Left hindlimb (tissue), 1 donor: ENCODE data around the gene MYL7.

Source experiments
- DNase-seq: peaks from one replicate; pipeline ENCODE4 v3.0.0-alpha.2; 2018

Gene MYL7

DNA sequence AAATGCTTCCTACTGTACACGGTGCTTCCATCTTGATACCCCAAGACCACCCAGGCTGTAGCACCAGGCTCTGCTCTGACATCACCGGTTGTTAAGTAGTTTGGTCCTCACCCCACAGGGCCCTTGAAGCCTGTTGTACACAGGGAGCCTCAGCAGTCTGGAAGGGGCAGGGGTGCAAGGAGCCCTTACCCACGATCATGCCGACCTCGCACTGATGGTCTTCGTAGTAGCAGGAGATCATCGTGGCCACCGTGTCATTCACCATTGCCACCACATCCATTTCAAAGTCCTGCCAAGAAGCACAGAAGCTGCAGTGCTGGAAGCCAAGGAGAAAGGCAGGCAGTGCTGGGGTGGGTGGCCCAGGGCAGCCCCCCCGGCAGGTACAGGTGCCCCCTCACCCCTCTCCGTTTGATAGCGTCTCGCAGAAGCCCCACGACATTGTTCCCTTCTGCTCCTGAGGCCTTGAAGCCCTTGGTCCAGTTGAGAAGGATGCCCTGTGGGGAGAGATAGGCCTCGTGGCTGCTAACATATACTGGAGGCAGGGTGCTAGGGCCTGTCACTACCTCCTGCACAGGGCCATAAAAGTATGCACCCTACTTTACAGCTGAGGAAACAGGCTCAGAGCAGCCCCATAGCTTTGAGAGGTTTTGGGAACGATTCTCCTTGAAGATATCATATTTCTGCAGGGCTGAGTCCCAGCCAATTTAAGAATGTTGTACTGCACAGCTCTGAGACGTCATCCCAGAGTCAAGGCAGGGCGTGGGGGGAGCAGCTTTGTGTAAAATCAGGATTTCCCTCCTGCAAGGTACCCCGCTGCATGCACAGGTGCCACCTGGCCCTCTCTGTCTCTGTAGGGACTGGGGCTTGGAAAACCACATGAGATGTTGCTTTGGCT lies 8.7 kb upstream of the MYL7 start:
- DNase-seq, result no peak

DNA sequence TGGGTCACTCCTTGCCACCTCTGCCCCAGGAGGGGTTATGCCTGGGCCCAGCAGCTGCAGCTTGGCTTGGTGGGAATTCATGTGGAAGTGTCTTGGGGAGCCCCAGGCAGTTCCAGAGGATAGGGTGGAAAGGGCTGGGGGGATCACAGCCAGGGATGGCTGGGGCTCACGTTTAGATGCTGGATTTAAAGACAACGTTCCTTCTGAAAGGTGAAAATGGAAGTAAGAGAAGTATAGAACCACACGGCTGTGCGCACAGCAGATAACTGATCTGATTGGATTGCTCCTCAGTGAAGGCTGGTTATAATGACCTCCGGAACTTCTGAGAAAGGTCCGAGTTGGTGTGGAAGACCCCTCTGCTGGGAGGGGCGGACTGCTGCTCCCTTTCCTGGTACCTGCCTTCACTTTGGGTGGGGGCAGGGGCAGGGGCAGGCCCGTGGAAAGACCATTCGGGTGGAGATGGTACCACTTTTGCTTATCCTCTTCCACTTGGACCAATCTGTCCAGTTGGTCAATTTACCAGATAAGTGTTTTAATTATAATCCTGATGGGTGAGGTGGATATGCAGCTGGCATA lies 7.9 kb upstream of the MYL7 start:
- no peak for DNase-seq

DNA sequence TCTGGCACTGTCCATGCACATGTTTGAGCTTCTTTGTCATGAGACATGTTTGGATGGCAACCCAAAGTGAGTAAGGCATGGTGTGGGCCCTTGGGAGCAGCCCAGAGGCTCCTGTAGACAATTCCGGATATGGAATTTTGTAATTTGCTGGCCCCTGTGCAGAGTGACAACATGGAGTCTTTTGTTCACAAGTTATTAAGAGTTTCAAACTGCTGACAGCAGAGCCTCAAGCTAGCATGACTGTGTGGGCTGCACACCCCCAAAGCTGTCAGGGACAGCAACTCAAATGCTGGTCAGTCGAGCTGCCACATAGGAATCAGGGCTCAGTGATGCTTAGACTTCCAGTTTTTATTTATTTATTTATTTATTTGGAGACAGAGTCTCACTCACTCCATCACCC lies 7.0 kb upstream of the MYL7 start:
- no peak for DNase-seq

DNA sequence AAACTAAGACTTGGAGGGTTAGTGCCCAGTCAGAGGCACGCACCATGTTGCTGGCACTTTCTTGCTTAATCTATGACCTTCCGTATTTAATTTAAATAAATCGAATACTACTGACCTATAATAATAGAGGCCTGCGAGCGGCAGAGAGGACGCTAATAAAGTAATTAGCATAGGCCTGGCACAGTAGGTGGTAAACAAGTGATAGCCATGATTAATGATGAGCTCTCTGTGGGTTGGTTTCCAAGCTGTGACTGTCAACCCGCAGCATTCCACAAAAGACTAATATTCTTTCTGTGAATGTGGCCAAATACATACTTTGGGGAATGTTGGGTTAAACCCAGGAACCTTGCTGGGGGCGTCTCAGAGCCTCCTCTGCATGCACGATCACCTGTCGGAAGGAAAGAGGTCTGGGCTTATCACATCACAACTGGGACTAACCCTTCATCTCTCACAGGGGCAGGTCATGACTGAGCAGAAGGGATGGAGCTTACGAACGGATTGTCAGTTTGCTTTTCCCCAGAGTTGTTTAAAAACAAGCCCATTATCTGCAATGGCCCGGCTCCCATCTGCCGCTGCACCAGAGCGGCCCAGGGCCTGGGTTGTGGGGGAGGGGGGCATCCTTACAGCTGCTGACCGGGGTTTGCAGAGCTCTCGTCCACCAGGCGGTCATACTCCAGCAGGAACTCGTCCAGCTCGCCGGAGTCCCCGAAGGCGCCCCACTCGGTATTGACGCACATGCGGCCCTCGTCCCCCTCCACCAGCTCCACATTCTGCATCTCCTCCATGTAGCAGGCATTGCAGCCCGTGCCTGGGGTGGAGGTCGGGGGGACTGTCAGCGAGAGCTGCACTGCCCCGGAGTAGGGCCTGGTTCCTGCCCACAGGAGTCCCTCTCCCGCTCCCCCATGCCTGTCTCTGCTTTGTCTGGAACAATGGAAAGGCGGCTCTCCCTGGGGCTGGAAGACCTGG lies 6.2 kb upstream of the MYL7 start:
- DNase-seq, result peak; percentile 61

DNA sequence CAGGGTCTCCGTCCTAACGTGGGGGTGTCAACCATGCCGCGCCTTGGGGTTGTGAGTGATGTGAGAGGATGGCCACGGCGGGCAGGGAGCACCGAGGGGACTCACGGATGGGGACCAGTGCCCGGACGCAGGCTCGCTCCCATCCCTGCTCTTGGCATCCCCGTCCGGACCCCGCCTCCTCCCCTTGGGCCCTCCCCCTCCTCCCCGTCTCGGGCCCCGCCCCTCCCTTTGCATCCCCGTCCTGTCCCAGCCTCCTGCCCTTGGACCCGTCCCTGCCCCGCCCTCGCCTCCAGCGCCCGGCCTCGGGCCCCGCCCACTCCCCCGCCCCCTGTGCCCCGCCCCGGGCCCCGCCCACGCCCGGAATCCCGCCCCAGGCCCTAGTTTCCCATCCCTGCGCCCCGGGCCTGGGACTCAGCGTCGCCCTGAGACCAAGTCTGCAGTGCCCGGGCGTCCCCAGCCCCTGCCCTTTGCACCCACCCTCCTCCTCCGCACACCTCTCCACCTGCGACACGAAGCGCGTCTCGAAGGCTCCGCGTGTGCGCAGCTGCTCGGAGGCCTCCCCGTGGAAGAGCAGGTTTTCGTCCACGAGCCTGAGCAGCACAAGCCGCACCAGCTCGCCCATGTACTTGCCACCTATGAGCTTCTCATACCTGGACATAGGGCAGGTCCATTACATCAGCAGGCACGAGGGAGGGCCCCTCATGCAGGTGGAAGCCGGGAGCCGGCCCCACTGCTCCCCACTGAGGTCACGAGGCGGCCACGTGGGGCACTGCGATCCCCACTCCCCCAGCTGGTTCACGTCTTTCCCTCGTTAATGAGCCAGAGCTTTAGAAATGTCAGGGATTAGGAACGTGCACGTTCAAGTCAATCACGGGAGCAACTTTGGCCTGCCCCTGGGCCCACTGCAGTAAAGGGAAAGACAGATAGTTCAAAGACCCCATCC lies 5.1 kb upstream of the MYL7 start:
- peak; percentile 82 for DNase-seq

DNA sequence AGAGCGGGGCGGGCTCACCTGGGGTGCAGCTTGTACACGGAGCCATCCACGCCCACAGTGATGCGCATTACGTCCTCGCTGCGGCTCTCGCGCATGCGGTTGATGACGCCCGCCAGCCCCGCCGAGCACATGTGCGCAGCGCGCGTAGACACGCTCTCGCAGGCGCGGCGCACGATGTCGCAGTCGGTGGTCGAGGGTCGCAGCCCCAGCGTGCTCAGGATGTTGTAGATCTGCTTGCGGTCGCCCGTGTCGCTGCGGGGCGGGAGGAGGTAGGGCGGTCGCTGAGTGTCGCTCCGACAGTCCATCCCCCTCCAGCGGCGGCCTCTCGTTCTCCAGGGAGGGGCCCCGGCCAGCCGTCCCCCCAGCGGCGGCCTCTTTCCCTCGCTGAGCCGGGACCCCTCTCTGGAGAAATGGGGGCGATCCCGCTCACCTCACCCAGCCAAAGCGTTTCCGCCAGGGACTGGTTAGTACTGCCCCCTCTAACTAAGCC lies 4.4 kb upstream of the MYL7 start:
- peak; percentile 43 for DNase-seq

DNA sequence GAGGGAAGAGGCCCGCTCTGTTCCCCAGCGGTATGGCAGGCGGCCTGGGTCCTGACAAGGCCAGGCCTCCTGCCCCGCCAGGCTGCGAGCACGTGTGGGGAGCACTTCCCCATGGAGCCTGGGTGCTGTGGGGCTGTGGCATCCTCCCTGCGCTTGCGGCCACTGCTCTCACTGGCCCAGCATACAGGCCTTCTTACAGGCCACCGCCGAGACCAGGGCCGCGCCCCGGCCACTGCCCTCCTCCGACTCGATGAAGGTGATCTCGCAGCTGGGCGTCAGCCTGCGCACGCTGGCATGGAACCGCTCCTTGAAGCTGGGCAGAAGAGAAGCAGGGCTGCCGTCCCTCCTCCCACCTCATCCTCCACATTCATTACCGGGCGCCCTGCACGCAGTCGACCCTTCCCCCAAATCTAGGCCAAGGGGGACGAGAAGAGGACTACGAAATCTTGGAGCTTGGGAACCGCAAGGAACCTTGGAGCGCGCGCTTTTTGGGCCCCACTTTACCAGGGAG lies 3.9 kb upstream of the MYL7 start:
- no peak for DNase-seq

DNA sequence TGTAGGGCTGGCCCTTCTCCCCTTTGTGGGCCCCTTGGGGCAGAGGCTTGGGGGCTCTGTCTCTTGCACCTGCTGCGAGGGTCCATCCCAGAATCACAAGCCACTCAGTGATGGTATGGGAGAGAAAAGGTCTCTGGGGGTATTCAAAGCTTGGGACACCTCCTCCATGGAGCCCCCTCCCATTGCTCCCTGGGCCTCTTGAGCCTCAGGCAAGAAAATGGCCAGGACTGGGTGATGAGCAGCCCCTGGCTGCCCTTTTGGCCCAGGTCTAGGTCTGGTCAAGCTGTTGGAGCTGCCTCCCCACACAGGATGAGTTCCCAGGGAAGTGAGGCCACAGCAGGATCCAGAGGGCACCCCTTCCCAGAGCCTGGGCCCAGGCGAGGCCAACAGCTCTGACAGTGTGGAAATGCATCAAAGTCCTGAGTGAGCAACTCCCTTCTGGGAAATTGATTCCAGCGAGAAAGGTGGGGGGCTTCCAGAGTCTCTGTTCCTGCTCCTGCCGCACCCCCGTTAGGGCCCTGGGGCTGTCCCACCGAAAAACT lies 3.4 kb upstream of the MYL7 start:
- no peak for DNase-seq

DNA sequence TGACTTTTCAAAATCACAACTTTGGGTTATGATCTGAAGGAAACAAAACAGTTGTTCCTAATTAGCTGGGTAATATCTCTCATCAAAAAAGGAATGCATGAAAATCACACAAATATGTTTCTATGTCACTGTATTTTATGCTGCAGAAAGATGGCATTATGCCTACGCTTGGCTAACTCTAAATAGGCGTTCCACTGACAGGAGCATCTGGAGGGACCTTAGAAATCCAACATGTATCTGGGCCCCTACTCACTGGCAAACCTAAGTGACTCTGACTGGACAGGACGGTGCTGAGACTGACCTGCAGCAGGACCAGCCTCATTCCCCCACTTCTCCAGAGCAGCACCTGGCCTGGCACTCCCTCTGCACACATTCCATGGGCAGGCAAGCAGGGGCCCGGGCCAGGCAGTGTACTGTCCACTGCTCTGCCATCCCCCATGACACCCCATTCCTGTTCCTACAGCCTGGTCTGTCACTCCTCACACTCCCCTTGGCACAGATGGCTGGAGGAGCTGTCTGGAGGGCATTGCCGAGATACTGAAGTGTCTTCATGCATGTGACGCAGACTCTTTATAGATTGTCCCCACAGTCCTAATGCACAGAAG lies 2.6 kb upstream of the MYL7 start:
- peak; percentile 29 for DNase-seq

DNA sequence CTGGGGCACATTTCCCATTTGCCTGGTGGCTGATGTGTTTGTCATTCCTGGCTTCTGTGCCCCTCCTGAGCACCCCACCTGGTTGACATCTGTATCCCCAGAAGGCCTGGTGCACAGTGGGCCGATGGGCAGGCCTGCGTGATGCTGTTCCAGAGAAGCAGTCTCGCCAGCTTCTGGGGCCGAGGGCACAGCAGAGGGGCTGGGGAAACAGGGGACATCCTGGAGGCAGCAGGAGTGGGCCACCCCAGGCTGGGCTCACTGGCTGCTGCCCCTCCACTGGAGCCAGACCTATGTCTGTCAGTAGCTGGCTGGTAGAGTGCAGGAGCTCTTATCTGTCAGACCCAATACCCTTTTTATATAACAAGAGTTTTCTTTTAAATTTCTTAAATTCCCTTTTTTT lies 896 bp upstream of the MYL7 start:
- DNase-seq, result peak; percentile 13

DNA sequence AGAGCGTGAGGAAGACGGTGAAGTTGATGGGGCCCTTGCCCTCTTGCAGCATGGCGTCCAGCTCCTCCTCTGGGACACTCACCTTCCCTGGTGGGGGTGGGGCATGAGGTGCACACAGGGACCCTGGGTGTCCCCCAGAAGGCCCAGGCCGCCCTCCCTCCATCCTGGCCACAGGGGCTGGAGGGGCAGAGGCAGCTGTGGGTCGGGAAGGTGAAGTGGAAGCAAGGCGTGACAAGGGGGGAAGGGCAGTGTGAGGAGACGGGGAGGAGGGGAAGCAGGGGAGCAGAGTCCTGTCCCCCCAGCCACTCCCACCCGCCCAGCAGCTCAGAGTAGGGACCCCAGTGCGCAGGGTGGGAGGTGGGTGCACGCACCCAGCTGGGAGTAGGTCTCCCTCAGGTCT lies 791 bp downstream of the MYL7 start:
- peak; percentile 16 for DNase-seq

DNA sequence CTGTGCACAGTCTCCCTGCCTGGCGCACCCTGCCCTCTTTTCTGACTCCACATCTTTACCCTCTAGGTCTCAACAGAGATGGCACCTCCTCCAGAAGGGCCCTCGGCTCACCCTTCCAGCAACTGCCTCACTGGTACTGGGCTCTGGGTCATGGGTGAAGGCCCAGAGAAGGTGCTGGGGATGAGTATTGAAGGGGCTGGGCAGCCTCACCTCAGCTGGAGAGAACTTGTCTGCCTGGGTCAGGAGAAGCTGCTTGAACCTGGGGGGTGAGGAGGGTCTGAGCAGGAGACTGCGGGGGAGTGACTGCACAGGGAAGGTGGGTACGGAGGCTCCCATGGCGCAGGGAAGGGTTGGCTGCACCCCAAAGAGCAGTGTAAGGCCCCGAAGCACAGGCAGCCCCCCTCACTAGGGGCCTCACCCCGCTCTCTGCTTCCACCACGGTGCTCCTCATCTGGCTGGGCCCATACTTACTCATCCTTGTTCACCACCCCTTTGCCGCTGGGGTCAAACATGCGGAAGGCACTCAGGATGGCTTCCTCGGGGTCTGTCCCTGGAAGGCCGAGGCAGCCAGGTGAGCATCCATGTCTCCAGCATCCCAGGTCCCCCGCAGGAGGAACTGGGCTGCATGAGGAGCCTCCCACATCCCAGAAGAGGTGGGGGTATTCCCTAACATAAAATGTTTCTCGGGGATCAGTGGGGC lies 1.7 kb downstream of the MYL7 start:
- DNase-seq, result no peak

DNA sequence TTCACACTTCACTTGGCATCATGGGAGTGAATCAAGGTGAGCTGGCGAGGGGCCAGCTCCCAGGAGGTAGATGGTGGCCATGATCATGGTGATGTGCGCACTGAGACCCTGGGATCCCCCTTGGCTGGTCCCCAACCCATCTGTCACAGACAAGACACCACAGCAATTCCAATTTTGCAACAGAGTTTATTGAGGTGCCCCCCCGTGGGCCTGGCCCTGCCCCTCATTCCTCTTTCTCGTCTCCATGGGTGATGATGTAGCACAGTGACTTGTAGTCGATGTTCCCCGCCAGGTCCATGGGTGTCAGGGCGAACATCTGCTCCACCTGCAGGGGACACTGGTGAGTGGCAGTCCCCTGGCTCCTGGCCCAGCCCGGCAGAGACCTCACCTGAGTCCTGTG lies 2.4 kb downstream of the MYL7 start:
- DNase-seq, result no peak

DNA sequence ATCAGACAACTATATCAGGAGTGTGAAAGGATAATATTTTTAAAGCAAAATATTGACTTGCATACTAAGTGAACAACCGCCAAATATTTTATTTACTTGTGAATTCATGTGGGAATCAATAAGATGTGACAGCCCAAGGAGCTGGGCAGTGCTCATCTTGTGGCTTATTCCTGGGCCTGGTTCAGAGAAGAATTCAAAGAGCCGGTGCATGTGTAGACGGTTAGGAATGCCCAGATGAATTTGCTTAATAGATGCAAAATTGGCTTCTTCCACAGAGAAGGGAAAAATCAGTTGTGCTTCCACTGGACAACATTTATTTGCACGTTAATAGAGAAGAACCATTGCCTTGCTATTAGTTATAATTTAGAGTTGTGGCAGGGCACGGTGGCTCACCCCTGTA lies 4.4 kb downstream of the MYL7 start:
- DNase-seq, result no peak

DNA sequence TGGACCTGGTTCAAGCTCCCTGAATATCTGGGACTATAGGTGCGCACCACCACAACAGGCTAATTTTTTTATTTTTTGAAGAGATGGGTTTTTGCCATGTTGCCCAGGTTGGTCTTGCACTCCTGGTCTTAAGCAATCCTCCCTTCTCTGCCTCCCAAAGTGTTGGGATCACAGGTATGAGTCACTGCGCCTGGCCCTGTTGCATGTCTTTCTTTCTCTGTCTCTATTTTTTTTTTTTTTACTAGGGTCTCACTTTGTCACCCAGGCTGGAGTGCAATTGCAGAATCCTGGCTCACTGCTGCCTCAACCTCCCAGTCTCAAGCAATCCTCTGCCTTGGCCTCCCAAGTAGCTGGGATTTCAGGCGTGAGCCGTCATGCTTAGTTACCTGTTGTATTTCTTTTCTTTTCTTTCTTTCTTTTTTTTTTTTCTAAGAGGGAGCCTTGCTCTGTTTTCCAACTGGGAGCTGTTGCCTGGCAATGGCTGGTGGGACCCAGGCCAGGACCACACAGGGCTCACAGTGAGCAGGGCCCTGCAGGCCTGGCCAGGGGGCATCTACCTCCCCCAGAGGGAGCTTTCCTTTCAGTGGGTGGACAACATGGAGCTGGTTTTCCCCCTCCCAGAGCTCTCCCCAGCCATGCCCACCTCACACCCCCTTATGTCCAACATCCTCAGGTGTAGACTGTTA lies 6.0 kb downstream of the MYL7 start:
- DNase-seq, result no peak

DNA sequence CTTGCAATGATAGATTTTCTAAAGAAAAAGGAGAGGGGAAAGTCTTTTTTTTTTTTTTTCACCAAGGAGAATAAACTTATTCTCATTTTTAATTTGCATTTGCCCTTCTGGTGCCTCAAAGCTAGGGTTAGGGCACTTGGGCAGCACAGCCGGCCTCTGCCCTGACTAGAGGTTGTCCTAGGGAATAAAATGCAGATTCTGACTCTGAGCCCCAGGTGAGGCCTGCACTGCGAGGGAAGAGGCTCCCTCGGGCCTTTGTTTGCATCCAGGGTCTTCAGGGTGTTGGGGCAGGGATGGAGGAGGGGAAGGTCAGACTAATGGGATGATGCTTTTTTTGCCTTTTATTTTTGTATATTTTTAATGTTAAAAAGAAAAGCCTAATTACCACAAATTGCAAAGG lies 7.8 kb downstream of the MYL7 start:
- no peak for DNase-seq

DNA sequence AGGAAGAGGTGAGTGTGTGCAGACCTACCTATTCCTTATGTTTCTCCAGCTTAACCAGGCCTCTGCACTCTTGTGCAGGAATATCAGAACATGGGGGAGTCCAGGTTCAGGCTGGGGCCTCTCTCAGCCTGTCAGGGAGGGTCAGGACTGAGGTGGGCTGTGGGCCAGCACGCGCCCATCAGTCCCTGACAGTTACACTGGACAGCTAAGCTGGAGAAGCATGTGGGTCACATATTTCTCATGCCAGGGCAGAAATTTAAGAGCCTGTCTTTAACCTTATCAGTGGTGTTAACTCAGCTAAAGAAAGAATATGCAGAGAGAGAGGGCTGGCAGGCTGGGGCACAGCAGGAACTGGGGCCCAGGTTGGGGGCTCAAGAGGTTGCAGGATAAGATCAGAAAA lies 9.1 kb downstream of the MYL7 start:
- no peak for DNase-seq

DNA sequence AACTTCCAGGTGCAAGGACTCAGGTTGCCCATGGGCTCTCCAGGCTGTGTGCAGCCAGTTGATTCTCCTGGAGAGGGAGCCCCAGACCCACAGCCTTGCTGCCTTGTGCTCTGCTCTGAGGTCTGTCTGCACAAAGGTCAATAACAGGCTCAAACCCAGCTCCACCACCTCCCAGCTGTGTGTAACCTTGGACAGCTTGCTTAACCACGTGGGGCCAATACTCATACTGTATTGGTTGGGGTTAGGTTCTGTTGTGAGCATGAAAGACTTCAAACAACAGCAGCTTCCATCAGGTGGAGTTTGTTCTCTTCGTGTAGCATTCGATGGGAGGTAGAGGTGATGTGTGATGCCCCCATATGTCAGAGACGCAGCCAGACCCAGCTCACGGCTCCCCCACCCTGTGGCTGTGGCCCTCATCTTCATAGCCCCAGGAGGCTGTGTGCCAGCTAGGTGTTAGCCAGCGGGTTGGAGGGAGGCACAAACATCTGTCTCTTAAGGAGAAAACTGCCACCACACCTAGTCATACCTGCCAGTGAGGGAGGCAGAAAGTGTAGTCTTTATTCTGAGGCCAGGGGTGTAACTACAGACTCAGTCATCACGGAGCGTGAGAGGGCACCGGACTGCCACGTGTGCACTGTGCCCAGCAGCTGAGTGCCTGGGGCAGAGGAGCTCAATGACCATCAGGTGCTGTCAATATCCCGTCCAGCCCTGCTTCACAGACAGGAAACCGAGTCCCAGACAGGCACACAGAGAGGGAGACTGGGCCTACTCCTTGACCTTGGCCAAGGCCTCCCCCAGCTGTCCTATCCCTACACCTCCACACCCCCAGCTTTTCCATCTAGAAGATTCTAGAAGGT lies 9.7 kb downstream of the MYL7 start:
- no peak for DNase-seq
